NCI-H226 (cell line): ENCODE results near the gene RMND5B.
A peak's percentile ranks its signal among the peaks of the same experiment; 100 is the strongest.
"Not testable (repeated sequence)": the region's sequence is repeated elsewhere in the genome, so short reads cannot be mapped to it uniquely, and the experiment has no call there.

ENCODE experiments used
- DNase-seq: peaks from one replicate; pipeline ENCODE4 v3.0.0-alpha.2; 2015

RMND5B gene

GRCh38 chr5:178177569-178177968, 46.8 kb downstream of the RMND5B start:
- no peak for DNase-seq

GRCh38 chr5:178180141-178180863, 49.5 kb downstream of the RMND5B start:
- DNase-seq, result peak; percentile 6

- no peak for DNase-seq
Measured at GRCh38 chr5:178182158-178182876, 51.5 kb downstream of the RMND5B start.

DNA sequence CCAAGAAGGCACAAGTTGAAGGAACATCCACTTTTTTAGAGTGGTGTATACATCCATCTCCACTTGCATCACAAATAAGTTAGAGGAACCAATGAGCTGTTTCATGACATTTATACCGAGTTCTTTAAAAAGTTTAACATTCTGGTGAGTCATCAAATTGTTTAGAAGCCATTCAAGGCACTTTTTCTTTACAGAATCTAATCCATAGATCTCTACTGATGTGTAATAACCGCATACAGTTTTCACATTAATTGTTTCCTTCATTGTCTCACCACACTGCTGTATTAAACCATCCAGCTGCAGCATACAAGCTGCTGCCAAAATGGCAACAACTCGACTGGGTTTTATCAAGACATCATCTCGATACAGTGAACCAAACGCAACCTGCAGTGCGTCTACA, 55.6 kb downstream of the RMND5B start:
- DNase-seq, result no peak

DNA sequence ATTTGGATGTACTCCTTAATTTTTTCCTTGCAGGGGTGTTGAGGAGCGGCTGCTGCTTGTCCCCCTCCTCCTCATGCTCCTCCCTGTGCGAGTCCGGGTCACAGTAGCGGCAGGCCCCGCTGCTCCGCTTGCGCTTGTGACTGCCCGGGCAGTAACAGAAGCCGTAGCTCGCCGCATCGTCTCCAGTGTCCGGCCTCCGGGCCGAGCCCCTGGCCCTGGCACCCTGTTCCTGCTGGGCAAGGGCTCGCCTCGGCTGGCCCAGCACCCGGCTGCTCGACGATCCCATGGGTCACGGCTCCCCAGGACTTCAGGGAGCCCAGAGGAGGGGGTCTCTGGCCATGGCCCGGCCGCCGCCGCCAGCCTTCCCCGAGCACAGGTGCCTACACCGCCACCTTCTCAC, 56.2 kb downstream of the RMND5B start, which contains the start of gene GMCL2:
GMCL2 (minus strand) TSS at position 358 of the 400 bp plus-strand sequence; CDS start at position 286, 72 bp downstream.
- no peak for DNase-seq

DNA sequence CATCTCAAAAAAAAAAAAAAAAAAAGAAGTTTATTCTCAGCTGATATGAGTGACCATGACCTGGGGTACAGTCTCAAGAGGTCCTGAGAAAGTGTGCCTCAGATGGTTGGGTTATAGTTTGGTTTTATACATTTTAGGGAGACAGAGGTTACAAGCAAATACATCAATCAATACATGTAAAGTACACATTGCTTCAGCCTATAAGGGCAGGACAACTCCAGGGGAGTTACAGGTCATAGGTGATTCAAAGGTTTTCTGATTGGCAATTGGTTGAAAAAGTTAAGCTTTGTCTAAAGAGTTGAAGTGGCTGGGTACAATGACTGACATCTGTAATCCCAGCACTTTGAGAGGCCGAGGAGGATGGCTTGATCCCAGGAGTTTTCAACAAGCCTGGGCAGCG, 58.6 kb downstream of the RMND5B start:
- DNase-seq, result no peak

GRCh38 chr5:178191661-178192060, 60.8 kb downstream of the RMND5B start:
- DNase-seq, result no peak

- no peak for DNase-seq
Measured at GRCh38 chr5:178192244-178192643, 61.4 kb downstream of the RMND5B start.

DNA sequence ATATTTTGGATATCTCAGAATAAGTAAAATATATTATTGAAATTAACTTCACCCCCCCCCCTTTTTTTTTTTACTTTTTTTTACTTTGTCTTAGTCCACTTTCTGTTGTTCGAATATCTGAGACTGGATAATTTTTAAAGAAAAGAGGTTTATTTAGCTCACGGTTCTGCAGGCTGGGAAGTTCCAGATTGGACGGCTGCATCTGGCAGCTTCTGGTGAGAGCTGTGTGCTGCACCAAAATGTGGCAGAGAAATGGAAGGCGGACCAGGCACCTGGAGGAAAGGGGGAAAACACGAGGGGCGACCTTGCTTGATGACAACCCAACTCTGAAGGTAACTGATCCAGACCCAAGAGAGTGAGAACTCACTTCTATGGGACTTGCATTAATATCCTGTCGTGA, 62.0 kb downstream of the RMND5B start:
- no peak for DNase-seq

- no peak for DNase-seq
Measured at GRCh38 chr5:178193251-178193809, 62.5 kb downstream of the RMND5B start.

DNA sequence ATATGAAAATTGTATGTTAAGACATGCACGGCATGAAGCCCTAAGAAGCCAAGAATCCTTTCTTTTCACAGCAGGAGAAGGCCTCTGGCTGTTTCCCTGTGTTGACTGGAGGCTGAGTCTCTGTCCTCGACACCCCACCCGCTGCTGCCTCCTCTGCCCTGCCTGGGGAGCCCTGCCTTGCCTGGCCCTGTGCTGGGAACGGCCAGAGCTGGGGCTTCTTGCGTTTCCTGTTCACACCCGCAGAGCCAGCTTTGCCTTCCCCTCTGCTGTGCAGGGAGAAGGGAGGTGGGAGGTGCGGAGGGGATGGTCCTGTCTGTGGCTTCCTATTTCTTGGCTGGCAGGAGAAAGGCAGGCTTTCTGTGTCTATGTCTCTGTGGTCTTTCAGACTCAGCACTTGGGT, 63.2 kb downstream of the RMND5B start:
- DNase-seq, result no peak

- no peak for DNase-seq
Measured at GRCh38 chr5:178196281-178196812, 65.5 kb downstream of the RMND5B start.

- no peak for DNase-seq
Measured at GRCh38 chr5:178196986-178197385, 66.2 kb downstream of the RMND5B start.

GRCh38 chr5:178198151-178198550, 67.3 kb downstream of the RMND5B start:
- not testable (repeated sequence) for DNase-seq

DNA sequence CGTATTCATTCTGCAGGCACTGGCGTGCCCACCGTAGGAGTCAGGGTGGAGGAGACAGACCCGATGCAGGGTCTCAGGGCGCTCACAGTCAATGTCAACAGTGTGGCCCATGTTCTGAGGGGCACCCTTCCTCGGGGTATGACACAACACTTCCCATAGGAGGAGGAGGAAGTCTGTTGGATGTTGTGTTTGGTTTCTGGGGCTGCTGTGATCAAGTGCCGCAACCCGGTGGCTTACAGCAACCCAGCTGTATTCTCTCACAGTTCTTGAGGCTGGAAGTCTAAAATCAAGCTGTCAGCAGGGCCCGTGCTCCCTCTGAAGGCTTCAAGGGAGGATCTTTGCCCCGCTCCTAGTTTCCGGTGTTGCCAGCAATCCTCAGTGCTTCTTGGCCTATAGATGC, 67.9 kb downstream of the RMND5B start:
- DNase-seq, result no peak

- no peak for DNase-seq
Measured at GRCh38 chr5:178199581-178200434, 69.0 kb downstream of the RMND5B start.
